Caco-2 (cell line): ENCODE results near the gene SMLR1. TPM values are rescaled to one million over a fixed set of nuclear protein-coding genes. Genes with fewer than 3 reads are reported as not detected.

Experiments
- BruUV-seq: library from RNA; stranded (reverse); fragments of 400-500 nt; replicated peaks from 2 replicates; lab custom pipeline; 2021; lab: Mats Ljungman, UMichigan
- CTCF ChIA-PET: fragments of 300-600 bp; sonication (Branson Sonifier 250); formaldehyde crosslinking; loops from one replicate; lab custom pipeline; 2022; ENCODE audit warnings: antibody characterized with exemption; lab: Charles Lee
- POLR2A ChIA-PET: fragments of 300-600 bp; sonication (Branson Sonifier 250); formaldehyde crosslinking; loops from one replicate; lab custom pipeline; 2022; ENCODE audit warnings: antibody characterized with exemption; lab: Charles Lee
- DNase-seq, 2 experiments: peaks; one replicate each; pipeline versions ENCODE4 v3.0.0 to v3.0.0-alpha.2; 2020 to 2022
- H3K27me3 ChIP-seq: replicated peaks from 2 replicates; pipeline ENCODE4 v1.6.0; 2011; ENCODE audit warnings: low read length; ENCODE audit not compliant: control insufficient read depth, insufficient read depth
- H3K36me3 ChIP-seq: 2 replicates; pipeline ENCODE4 v1.5.1; 2011; ENCODE audit warnings: low read length; ENCODE audit not compliant: control insufficient read depth, insufficient read depth
- H3K4me1 ChIP-seq: fragments of 250-450 bp; sonication (Bioruptor Pico); 2 replicates; pipeline ENCODE4 v1.5.1; 2020; ENCODE audit warnings: mild to moderate bottlenecking
- H3K4me3 ChIP-seq: 2 replicates; pipeline ENCODE4 v1.5.1; 2011; ENCODE audit warnings: low read depth, mild to moderate bottlenecking, control low read depth, low read length
- H3K9me3 ChIP-seq: fragments of 250-450 bp; sonication (Bioruptor Pico); 2 replicates; pipeline ENCODE4 v1.5.1; 2020; ENCODE audit warnings: mild to moderate bottlenecking, moderate library complexity
- H3K27ac Mint-ChIP-seq: one replicate; pipeline ENCODE4 v1.8.0; 2022; ENCODE audit warnings: mixed read lengths; ENCODE audit not compliant: unreplicated experiment
- H3K27me3 Mint-ChIP-seq: one replicate; pipeline ENCODE4 v1.8.0; 2022; ENCODE audit warnings: mixed read lengths; ENCODE audit not compliant: insufficient read depth, unreplicated experiment
- H3K36me3 Mint-ChIP-seq: one replicate; pipeline ENCODE4 v1.8.0; 2022; ENCODE audit warnings: mild to moderate bottlenecking, mixed read lengths; ENCODE audit not compliant: insufficient read depth, unreplicated experiment
- H3K4me1 Mint-ChIP-seq: one replicate; pipeline ENCODE4 v1.8.0; 2022; ENCODE audit warnings: low read depth, mixed read lengths; ENCODE audit not compliant: unreplicated experiment
- H3K4me3 Mint-ChIP-seq: one replicate; pipeline ENCODE4 v1.8.0; 2022; ENCODE audit warnings: mild to moderate bottlenecking, moderate library complexity, mixed read lengths; ENCODE audit not compliant: unreplicated experiment
- H3K9me3 Mint-ChIP-seq: one replicate; pipeline ENCODE4 v1.8.0; 2022; ENCODE audit warnings: mixed read lengths; ENCODE audit not compliant: unreplicated experiment
- CTCF ChIP-seq, 2 experiments: fragments of 200-600 bp in 1 of 2; IDR thresholded peaks; 1 replicate in 1 of 2; 2 replicates in 1 of 2; pipeline versions ENCODE4 v1.5.1 to v1.8.0; 2011 to 2022; ENCODE audit warnings: antibody characterized with exemption in 1 of 2, control low read depth in 1 of 2, inconsistent platforms in 1 of 2, low read depth in 1 of 2, low read length in 1 of 2, mild to moderate bottlenecking in 1 of 2, moderate library complexity in 1 of 2; ENCODE audit not compliant: insufficient read depth in 1 of 2, severe bottlenecking in 1 of 2, unreplicated experiment in 1 of 2
- intact Hi-C: fragments of 100-400 bp; cut with micrococcal nuclease; formaldehyde crosslinking; loops from one replicate; pipeline ENCODE4 v1.10.0; 2022; ENCODE audit not compliant: unreplicated experiment
- total RNA-seq: library from RNA; stranded (reverse); gene quantifications from 2 replicates; pipeline ENCODE4 v1.2.3, GENCODE V29; 2022

SMLR1 gene
- total RNA-seq, 1 experiment from 2014 or later = 6.9 TPM

- Histone ChIP-seq H3K4me1 (no peaks in the 10 kb centered on the region), H3K27me3 (no peaks in the 10 kb centered on the region), H3K9me3 (no peaks in the 10 kb centered on the region), H3K4me3 (no peak overlapping the region), H3K36me3 (no peaks in the 10 kb centered on the region)
- intact Hi-C loops = no loop called here
- ChIA-PET CTCF (no interaction called here), POLR2A (interaction anchor here (0.6 kb wide), 1 partner anchor 11 kb away, joined by 3 read pairs; no protein-coding TSS in a partner anchor)
- Mint-ChIP-seq H3K27ac (no peak overlapping the region), H3K4me3 (no peak overlapping the region), H3K36me3 (no peaks in the 10 kb centered on the region), H3K27me3 (no peaks in the 10 kb centered on the region), H3K9me3 (peaks cover 11% of the 10 kb centered on the region), H3K4me1 (no peaks in the 10 kb centered on the region)
- TF ChIP-seq CTCF (IDR thresholded peaks at IDR 0.05; ENCODE audit: insufficient read depth in 1 of 2, low read depth in 1 of 2, low read length in 1 of 2, severe bottlenecking in 1 of 2, unreplicated experiment in 1 of 2) = no peak
- BruUV-seq = no TSS peak
- DNase-seq = no peak
These were observed 47.6 kb upstream of the SMLR1 start for GRCh38 chr6:130779658-130780033.

- Mint-ChIP-seq H3K27ac (no peak overlapping the region), H3K27me3 (no peaks in the 10 kb centered on the region), H3K4me3 (no peak overlapping the region), H3K4me1 (no peaks in the 10 kb centered on the region), H3K36me3 (no peaks in the 10 kb centered on the region), H3K9me3 (peaks cover 11% of the 10 kb centered on the region)
- Histone ChIP-seq H3K4me3 (no peak overlapping the region), H3K36me3 (no peaks in the 10 kb centered on the region), H3K9me3 (no peaks in the 10 kb centered on the region), H3K27me3 (no peaks in the 10 kb centered on the region), H3K4me1 (no peaks in the 10 kb centered on the region)
- ChIA-PET POLR2A (interaction anchor here (0.6 kb wide), 1 partner anchor 11 kb away, joined by 3 read pairs; no protein-coding TSS in a partner anchor), CTCF (no interaction called here)
- no peak for DNase-seq
- no TSS peak for BruUV-seq
- intact Hi-C loops = no loop called here
- no peak for TF ChIP-seq CTCF (IDR thresholded peaks at IDR 0.05; ENCODE audit: insufficient read depth in 1 of 2, low read depth in 1 of 2, low read length in 1 of 2, severe bottlenecking in 1 of 2, unreplicated experiment in 1 of 2)
These were observed 47.1 kb upstream of the SMLR1 start for GRCh38 chr6:130780122-130780521.

GRCh38 chr6:130781557-130781956, 45.6 kb upstream of the SMLR1 start:
- no TSS peak for BruUV-seq
- CTCF ChIA-PET = no interaction called here
- H3K27me3 Mint-ChIP-seq = no peaks in the 10 kb centered on the region

More at GRCh38 chr6:130781557-130781956, 45.6 kb upstream of the SMLR1 start:
- Mint-ChIP-seq H3K27ac (no peak overlapping the region), H3K9me3 (peaks cover 11% of the 10 kb centered on the region), H3K36me3 (no peaks in the 10 kb centered on the region), H3K4me3 (no peak overlapping the region), H3K4me1 (no peaks in the 10 kb centered on the region)
- no peak for TF ChIP-seq CTCF (IDR thresholded peaks at IDR 0.05; ENCODE audit: insufficient read depth in 1 of 2, low read depth in 1 of 2, low read length in 1 of 2, severe bottlenecking in 1 of 2, unreplicated experiment in 1 of 2)
- no peak overlapping the region for H3K4me3 ChIP-seq
- H3K36me3 ChIP-seq = no peaks in the 10 kb centered on the region
- intact Hi-C loops = no loop called here
- POLR2A ChIA-PET = no interaction called here
- no peaks in the 10 kb centered on the region for H3K4me1 ChIP-seq
- H3K9me3 ChIP-seq = no peaks in the 10 kb centered on the region
- no peaks in the 10 kb centered on the region for H3K27me3 ChIP-seq
- no peak for DNase-seq
